Thyroid gland (tissue), 4 donors: ENCODE measurements around the gene WRAP73. TPM values are rescaled to one million over a fixed set of nuclear protein-coding genes. Genes with fewer than 3 reads are reported as not detected.
"Not testable (repeated sequence)": the region's sequence is repeated elsewhere in the genome, so short reads cannot be mapped to it uniquely, and the experiment has no call there.

Experiments
- DNase-seq, 2 donors: peaks; one replicate each; pipeline ENCODE4 v3.0.0-alpha.2; 2019
- H3K27ac ChIP-seq, 3 donors: fragments of 200-600 bp; sonication (generic); 1 replicate in 2 of 3; 2 replicates in 1 of 3; pipeline ENCODE4 v1.5.1; 2016 to 2019; ENCODE audit warnings: mild to moderate bottlenecking in 1 of 3, moderate library complexity in 1 of 3
- H3K27me3 ChIP-seq: fragments of 200-600 bp; sonication (generic); one replicate; pipeline ENCODE4 v1.5.1; 2019
- H3K36me3 ChIP-seq, 2 donors: fragments of 200-600 bp; sonication (generic); one replicate each; pipeline ENCODE4 v1.5.1; 2016 to 2019
- H3K4me1 ChIP-seq, 2 donors: fragments of 200-600 bp; sonication (generic); one replicate each; pipeline ENCODE4 v1.5.1; 2017 to 2019
- H3K4me3 ChIP-seq, 3 donors: fragments of 200-600 bp; sonication (generic); replicated peaks in 1 of 3; 1 replicate in 2 of 3; 2 replicates in 1 of 3; pipeline ENCODE4 v1.5.1; 2016; ENCODE audit warnings: mild to moderate bottlenecking in 1 of 3
- H3K9me3 ChIP-seq: fragments of 200-600 bp; sonication (generic); one replicate; pipeline ENCODE4 v1.5.1; 2017
- POLR2A ChIP-seq, 2 donors: fragments of 450-650 bp; IDR thresholded peaks; one replicate each; pipeline ENCODE4 v1.6.1; 2017; ENCODE audit warnings: antibody characterized with exemption in 2 of 2, mild to moderate bottlenecking in 2 of 2, moderate library complexity in 1 of 2
- WGBS, 2 donors: methylation state at CpG; one replicate each; pipeline ENCODE4 v1.1.5; 2017; 5-methylcytosine and 5-hydroxymethylcytosine counted together
- intact Hi-C: fragments of 100-400 bp; cut with DNase I; formaldehyde crosslinking; loops from one replicate; pipeline ENCODE4 v1.15.1; 2023
- total RNA-seq, 4 donors: library from RNA; depleted of rRNA; stranded (reverse); fragments of >200 nt; gene quantifications; one replicate each; pipeline ENCODE4 v1.2.3, GENCODE V29; 2016
- TF ChIP-seq, protein P1 (sequence below), 6 experiments: fragments of 200-600 bp in 3 of 6; fragments of 450-650 bp in 3 of 6; sonication (generic) in 3 of 6; IDR thresholded peaks; one replicate each; pipeline ENCODE4 v1.5.1; 2016 to 2019; ENCODE audit warnings: antibody characterized with exemption in 6 of 6, mild to moderate bottlenecking in 2 of 6, inconsistent platforms in 1 of 6, moderate library complexity in 1 of 6

WRAP73 gene
- total RNA-seq, 4 donors from 2014 or later: 18.5 to 44.0 (median 21.0) TPM

DNA sequence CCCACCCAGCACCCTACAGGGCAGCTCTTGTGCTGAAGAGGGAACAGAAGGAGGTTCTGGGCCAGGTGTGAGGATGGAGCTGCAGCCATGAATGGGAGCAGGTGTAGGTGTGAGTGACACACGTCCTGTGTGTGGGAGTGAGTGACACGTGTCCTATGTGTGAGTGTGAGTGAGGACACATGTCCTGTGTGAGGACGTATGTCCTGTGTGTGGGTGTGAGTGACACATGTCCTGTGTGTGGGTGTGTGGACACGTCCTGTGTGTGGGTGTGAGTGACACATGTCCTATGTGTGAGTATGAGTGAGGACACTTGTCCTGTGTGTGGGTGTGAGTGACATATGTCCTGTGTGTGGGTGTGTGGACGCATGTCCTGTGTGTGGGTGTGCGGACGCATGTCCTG, 65.0 kb downstream of the WRAP73 start:
- Histone ChIP-seq H3K36me3 (no peaks in the 10 kb centered on the region), H3K4me1 (peaks cover 1 to 2% of the 10 kb centered on the region in 2 donors), H3K9me3 (no peaks in the 10 kb centered on the region), H3K27me3 (no peaks in the 10 kb centered on the region), H3K27ac (no peak overlapping the region), H3K4me3 (no peak overlapping the region)
- WGBS, 2 donors: 86 to 87% methylated on average over 7 of the region's 7 CpGs
- DNase-seq: no peak
- TF ChIP-seq, protein P1, sequence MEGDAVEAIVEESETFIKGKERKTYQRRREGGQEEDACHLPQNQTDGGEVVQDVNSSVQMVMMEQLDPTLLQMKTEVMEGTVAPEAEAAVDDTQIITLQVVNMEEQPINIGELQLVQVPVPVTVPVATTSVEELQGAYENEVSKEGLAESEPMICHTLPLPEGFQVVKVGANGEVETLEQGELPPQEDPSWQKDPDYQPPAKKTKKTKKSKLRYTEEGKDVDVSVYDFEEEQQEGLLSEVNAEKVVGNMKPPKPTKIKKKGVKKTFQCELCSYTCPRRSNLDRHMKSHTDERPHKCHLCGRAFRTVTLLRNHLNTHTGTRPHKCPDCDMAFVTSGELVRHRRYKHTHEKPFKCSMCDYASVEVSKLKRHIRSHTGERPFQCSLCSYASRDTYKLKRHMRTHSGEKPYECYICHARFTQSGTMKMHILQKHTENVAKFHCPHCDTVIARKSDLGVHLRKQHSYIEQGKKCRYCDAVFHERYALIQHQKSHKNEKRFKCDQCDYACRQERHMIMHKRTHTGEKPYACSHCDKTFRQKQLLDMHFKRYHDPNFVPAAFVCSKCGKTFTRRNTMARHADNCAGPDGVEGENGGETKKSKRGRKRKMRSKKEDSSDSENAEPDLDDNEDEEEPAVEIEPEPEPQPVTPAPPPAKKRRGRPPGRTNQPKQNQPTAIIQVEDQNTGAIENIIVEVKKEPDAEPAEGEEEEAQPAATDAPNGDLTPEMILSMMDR (IDR thresholded peaks at IDR 0.05): no peak
- no peak for TF ChIP-seq POLR2A (IDR thresholded peaks at IDR 0.05)
- intact Hi-C loops: no loop called here

DNA sequence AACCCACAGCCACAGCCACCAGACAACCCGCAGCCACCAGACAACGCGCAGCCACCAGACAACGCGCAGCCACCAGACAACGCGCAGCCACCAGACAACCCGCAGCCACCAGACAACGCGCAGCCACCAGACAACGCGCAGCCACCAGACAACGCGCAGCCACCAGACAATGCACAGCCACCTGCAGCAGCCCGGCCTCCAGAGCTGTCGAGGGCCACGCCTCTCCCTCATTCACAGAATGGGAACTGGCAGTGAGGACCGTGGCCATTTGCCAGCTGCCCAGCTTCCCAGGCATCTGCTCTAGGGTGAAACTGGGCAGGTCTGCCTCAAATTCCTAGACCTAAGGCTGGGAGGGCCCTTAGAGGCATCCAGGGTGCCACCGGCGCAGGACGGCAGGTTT, 66.2 kb downstream of the WRAP73 start:
- intact Hi-C loops, H3K27ac ChIP-seq, H3K9me3 ChIP-seq, H3K27me3 ChIP-seq, H3K4me1 ChIP-seq, H3K4me3 ChIP-seq, H3K36me3 ChIP-seq: not testable (repeated sequence)
- peak; percentile 58 to 60 for DNase-seq
- 60% methylated on average over 3 of the region's 21 CpGs; no CpG with 5 or more reads in 1 of the 2 donors for WGBS, 2 donors

DNA sequence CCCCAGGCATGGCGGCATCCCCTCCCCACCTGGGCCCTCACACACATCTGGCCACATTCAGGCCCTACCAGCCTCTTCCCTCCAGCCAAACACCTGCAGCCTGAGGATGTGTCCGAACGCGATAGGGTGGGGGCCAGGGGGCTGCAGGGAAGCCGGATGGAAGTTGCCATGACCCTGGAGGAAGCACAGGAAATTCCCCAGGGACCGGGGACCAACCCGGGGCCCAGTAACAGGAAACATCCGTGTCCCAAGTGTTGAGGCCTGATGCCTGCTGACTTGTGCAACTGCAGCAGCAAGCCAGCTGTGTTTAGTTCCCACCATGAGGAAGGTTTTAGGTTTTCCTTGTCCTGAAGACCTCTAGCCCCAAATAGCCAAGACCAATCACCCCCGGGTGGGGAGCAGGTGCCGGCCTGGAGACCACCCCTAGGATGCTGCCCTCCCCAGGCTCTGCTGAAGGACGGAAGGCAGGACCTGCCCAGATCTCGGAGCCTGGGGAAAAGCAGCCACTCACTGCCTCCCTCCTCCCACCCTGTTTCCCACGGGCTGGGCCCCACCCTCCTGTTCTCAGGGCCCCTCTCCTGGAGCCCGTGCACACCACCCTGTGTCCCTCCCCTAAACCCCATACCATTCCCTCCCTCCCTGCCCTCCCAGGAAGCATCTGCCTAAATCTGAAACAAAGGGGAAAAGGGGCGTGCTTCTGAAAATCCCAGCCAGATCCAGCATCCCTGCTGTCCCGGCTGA, 68.4 kb downstream of the WRAP73 start:
- intact Hi-C loops: no loop called here
- Histone ChIP-seq H3K9me3 (no peaks in the 10 kb centered on the region), H3K27ac (no peak overlapping the region), H3K36me3 (no peaks in the 10 kb centered on the region), H3K4me1 (peaks cover 0 to 9% of the 10 kb centered on the region in 2 donors), H3K4me3 (no peak overlapping the region), H3K27me3 (no peaks in the 10 kb centered on the region)
- TF ChIP-seq, protein P1 (IDR thresholded peaks at IDR 0.05): no peak
- no peak for TF ChIP-seq POLR2A (IDR thresholded peaks at IDR 0.05)
- peak in 1 of 2 donors; percentile 25 for DNase-seq
- 70 to 73% methylated on average over 13 to 15 of the region's 16 CpGs for WGBS, 2 donors

Other genes starting within 250 kb of the WRAP73 start
- gene ARHGEF16, start 195.4 kb downstream of the WRAP73 start, total RNA-seq: 10 to 100 TPM; 16.0 to 23.7 (median 21.2) TPM
- gene MEGF6, start 38.6 kb downstream of the WRAP73 start, total RNA-seq: 10 to 100 TPM in 3 of 4 donors, 1 to 10 TPM in 1; 9.4 to 25.8 (median 21.8) TPM
- gene TPRG1L, start 25.1 kb downstream of the WRAP73 start, total RNA-seq: 10 to 100 TPM; 33.9 to 45.1 (median 40.0) TPM
- under 1 TPM in 2 of 4 donors, not detected in 2; 0.33 to 0.49 TPM for gene TP73, start 2.4 kb upstream of the WRAP73 start, total RNA-seq
- under 1 TPM in 1 of 4 donors, not detected in 3; 0.13 TPM for gene CCDC27, start 102.3 kb upstream of the WRAP73 start, total RNA-seq
- 10 to 100 TPM in 1 of 4 donors, 1 to 10 TPM in 3; 8.6 to 20.2 (median 9.7) TPM for gene SMIM1, start 122.6 kb upstream of the WRAP73 start, total RNA-seq
- 10 to 100 TPM; 38.7 to 45.2 (median 43.7) TPM for gene LRRC47, start 146.4 kb upstream of the WRAP73 start, total RNA-seq
- gene CEP104, start 207.1 kb upstream of the WRAP73 start, total RNA-seq: 10 to 100 TPM; 26.0 to 41.6 (median 30.8) TPM
- 1 to 10 TPM; 5.1 to 8.6 (median 6.8) TPM for gene DFFB, start 207.4 kb upstream of the WRAP73 start, total RNA-seq